Neural crest cell (in vitro differentiated cells): ENCODE measurements around the gene PAK6. TPM values are rescaled to one million over a fixed set of nuclear protein-coding genes. Genes with fewer than 3 reads are reported as not detected.
A peak's percentile ranks its signal among the peaks of the same experiment; 100 is the strongest.

Source experiments
- DNase-seq: peaks from one replicate; pipeline ENCODE4 v3.0.0; 2021; ENCODE audit warnings: low read depth, mixed read lengths, low spot score
- H3K27ac Mint-ChIP-seq: one replicate; pipeline ENCODE4 v1.8.0; 2021; ENCODE audit warnings: mild to moderate bottlenecking, mixed read lengths; ENCODE audit not compliant: unreplicated experiment
- H3K27me3 Mint-ChIP-seq: 2 replicates; pipeline ENCODE4 v1.8.0; 2021; ENCODE audit warnings: low read depth, mild to moderate bottlenecking, mixed read lengths
- H3K36me3 Mint-ChIP-seq: 2 replicates; pipeline ENCODE4 v1.8.0; 2021; ENCODE audit warnings: low read depth, mild to moderate bottlenecking, mixed read lengths
- H3K4me1 Mint-ChIP-seq: 2 replicates; pipeline ENCODE4 v1.8.0; 2021; ENCODE audit warnings: mixed read lengths
- H3K4me3 Mint-ChIP-seq: one replicate; pipeline ENCODE4 v1.8.0; 2021; ENCODE audit warnings: mild to moderate bottlenecking, mixed read lengths
- H3K9me3 Mint-ChIP-seq: 2 replicates; pipeline ENCODE4 v1.8.0; 2021; ENCODE audit warnings: mixed read lengths
- CTCF ChIP-seq: fragments of 200-600 bp; sonication (generic); conservative IDR thresholded peaks from 2 replicates; pipeline ENCODE4 v1.5.0; 2021; ENCODE audit warnings: antibody characterized with exemption, mild to moderate bottlenecking
- total RNA-seq: library from RNA; stranded (reverse); gene quantifications from 2 replicates; pipeline ENCODE4 v1.2.1, GENCODE V29; 2021

Gene PAK6
- total RNA-seq, 1 donor from 2014 or later: 0.28 TPM

DNA sequence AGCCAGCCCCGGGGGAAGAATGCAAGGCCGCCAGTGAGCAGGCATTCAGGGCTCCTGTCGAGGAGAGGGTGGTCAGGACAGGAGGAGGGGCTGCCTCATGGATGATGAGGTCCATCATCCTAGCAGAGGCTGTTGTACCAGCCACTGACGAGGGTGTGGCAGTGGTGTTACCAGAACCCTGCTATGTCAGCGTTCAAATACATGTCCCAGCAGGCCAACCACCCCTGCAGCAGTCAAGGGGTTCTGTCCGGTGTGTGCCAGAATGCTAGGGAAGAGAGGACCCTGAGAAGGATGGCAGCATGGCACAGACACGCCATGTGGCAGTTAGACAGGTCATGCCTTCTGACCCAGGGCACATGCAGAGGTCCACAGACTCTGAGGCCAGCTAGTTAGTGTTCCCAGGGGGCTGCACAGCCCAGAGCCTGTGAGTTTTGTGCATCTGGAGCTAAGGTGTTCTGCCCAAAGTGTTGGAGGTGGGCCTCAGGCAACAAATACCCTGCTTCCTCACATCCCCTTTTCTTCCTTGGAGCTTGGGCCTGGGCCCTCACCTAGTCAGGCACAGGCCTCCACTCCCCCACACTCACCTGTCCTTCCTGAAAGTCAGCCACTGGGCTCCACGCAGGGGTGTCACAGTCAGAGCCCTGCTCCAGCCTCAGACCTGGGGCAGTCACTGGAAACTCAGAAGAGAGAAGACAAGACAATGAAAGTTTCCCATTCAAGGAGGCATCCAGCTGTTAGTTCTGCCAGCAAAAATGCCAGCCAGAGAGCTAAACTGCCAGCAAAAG lies 7.8 kb downstream of the PAK6 start:
- Mint-ChIP-seq H3K9me3 (no peaks in the 10 kb centered on the region), H3K4me1 (no peaks in the 10 kb centered on the region), H3K27me3 (peaks cover 27% of the 10 kb centered on the region), H3K36me3 (no peaks in the 10 kb centered on the region), H3K4me3 (no peak overlapping the region), H3K27ac (peak overlapping the region; percentile 71)
- TF ChIP-seq CTCF: no peak
- DNase-seq: no peak

DNA sequence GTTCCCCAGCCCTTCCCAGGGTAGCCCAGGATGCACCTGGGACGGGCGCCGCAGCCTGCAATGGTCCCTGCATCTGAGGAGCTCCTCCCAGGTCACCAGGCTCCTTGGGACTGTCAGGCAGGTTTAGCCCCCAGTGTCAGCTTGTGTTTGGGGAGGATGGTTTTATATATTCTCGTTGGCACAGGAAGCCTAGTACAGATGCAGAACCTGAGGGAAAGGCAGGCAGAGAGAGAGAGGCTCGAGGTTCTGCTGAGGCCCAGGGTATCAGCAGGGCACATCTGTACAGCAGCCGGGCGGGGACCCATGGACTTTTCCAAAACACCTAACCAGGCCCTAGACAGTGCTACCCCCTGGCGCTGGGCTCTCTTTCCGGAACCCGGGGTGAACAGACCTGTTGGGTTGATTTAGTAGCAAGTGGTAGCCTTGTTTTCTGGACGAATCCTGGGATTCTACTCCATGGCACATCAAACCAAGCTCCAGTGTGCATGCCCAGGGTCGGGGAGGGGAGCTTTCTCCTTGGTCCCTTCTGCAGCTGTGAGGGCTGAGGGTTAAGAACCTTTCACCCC lies 8.6 kb downstream of the PAK6 start:
- H3K36me3 Mint-ChIP-seq: no peaks in the 10 kb centered on the region
- DNase-seq: no peak
- no peak overlapping the region for H3K4me3 Mint-ChIP-seq
- H3K27ac Mint-ChIP-seq: no peak overlapping the region
- H3K27me3 Mint-ChIP-seq: peaks cover 31% of the 10 kb centered on the region
- no peak for TF ChIP-seq CTCF
- no peaks in the 10 kb centered on the region for H3K9me3 Mint-ChIP-seq
- no peaks in the 10 kb centered on the region for H3K4me1 Mint-ChIP-seq

DNA sequence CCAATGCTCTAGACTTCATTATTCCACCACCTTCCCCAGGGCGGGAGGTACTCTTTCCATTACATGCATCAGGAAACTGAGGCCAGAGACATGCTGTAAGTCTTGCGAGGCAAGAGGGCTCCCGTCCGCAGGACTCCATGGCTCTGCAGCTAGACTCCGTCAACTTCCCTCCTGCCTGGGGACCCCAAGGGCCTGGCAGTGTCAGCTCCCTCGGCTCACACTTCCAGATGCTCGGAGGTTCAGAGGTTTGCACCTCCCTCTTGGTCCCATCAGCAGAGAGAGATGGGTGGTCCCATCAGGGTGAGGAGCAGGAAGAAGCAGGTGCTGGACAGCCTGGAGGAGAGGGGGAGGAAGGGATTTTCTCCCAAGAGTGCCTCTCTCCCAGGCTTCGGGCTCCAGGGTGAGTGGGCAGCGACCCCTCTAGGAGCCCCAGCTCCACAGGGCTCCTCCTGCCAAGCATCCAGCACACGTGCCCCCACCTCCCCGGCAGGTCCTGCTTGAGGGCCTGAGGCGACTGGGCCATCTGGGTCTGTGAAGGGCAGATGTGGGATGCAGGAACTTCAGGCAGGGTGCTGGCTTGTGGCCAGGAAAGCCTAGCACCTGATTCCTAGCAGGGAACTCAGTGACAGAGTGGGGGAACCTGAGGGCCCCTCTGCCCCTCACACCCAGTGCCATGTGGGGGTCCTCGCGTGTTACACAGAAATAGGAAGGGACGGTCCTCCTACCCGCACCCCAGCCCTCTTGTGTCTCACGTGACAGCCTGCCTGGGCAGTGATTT lies 9.3 kb downstream of the PAK6 start:
- H3K4me1 Mint-ChIP-seq: no peaks in the 10 kb centered on the region
- no peak overlapping the region for H3K4me3 Mint-ChIP-seq
- H3K27ac Mint-ChIP-seq: no peak overlapping the region
- no peaks in the 10 kb centered on the region for H3K36me3 Mint-ChIP-seq
- no peak for TF ChIP-seq CTCF
- no peaks in the 10 kb centered on the region for H3K9me3 Mint-ChIP-seq
- DNase-seq: no peak
- peaks cover 35% of the 10 kb centered on the region for H3K27me3 Mint-ChIP-seq

DNA sequence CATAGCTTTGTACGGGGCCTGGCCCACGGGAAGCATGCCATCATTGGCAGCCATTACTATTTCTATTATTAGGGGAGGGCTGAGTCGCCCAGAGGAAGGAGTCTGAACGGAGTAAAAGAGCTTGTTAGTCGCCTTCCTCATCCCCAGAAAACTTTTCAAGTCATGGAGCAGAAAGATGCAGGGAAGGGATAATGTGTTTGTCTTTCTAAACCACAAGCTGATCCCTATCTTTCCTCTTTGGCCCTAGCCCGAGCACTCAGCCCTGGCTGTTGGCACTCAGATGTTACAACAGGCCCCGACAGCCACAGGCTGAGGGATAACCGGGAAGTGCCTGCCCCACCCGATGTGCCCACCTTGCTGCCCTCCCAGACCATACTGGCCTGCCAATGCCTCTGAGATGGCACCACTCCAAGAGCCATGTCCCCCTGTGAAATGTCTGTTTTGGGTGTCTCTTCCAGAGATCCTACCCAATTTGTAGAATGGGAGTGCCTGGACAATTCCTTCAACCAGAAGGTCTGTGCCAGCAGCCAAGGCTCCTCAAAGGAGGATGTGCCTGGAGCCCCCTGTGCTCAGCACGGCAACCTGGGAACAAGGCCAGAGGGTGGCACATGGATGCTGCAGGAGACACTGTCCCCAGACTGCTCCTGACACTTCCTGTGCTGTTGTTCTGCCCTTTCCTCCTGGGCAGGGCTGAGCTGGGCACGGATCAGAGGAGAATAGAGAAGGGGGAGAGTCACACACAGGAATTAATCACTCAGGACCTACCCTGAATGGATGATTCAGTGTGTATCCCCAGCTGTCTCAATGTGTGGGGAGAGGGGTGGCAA lies 10.8 kb downstream of the PAK6 start:
- no peaks in the 10 kb centered on the region for H3K36me3 Mint-ChIP-seq
- peaks cover 50% of the 10 kb centered on the region for H3K27me3 Mint-ChIP-seq
- DNase-seq: no peak
- H3K27ac Mint-ChIP-seq: no peak overlapping the region
- H3K4me3 Mint-ChIP-seq: no peak overlapping the region
- H3K4me1 Mint-ChIP-seq: peaks cover 5% of the 10 kb centered on the region
- TF ChIP-seq CTCF: no peak
- no peaks in the 10 kb centered on the region for H3K9me3 Mint-ChIP-seq

DNA sequence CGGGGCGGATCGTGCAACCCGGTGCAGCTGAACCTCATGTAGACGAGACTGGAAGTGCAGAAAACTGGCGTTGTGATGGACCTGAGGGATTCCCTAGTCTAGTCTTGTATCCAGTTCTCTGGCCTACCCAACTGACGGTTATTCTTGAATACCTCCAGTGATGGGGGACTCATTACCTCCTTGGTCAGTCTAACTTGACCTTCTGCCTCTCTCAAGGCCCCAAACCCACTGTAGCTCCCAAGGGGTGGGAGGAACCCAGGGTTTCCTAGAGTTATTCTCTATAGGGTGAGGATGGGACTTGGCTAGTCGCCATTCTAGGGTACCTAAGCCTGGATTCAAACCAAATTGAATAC lies 11.4 kb downstream of the PAK6 start:
- peaks cover 56% of the 10 kb centered on the region for H3K27me3 Mint-ChIP-seq
- H3K36me3 Mint-ChIP-seq: no peaks in the 10 kb centered on the region
- no peak for TF ChIP-seq CTCF
- H3K27ac Mint-ChIP-seq: no peak overlapping the region
- no peaks in the 10 kb centered on the region for H3K9me3 Mint-ChIP-seq
- H3K4me1 Mint-ChIP-seq: peaks cover 5% of the 10 kb centered on the region
- DNase-seq: no peak
- peak overlapping the region; percentile 15 for H3K4me3 Mint-ChIP-seq
